HG02938 (cell line): Measurements from ENCODE around the gene MED6.
A peak's percentile ranks its signal among the peaks of the same experiment; 100 is the strongest.

ENCODE experiments used
- ATAC-seq: cut with Tn5 transposase; IDR thresholded peaks from one replicate; pipeline ENCODE4 v1.9.1; 2021; ENCODE audit warnings: mild to moderate bottlenecking, moderate library complexity; ENCODE audit not compliant: unreplicated experiment

Gene MED6, protein sequence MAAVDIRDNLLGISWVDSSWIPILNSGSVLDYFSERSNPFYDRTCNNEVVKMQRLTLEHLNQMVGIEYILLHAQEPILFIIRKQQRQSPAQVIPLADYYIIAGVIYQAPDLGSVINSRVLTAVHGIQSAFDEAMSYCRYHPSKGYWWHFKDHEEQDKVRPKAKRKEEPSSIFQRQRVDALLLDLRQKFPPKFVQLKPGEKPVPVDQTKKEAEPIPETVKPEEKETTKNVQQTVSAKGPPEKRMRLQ

DNA sequence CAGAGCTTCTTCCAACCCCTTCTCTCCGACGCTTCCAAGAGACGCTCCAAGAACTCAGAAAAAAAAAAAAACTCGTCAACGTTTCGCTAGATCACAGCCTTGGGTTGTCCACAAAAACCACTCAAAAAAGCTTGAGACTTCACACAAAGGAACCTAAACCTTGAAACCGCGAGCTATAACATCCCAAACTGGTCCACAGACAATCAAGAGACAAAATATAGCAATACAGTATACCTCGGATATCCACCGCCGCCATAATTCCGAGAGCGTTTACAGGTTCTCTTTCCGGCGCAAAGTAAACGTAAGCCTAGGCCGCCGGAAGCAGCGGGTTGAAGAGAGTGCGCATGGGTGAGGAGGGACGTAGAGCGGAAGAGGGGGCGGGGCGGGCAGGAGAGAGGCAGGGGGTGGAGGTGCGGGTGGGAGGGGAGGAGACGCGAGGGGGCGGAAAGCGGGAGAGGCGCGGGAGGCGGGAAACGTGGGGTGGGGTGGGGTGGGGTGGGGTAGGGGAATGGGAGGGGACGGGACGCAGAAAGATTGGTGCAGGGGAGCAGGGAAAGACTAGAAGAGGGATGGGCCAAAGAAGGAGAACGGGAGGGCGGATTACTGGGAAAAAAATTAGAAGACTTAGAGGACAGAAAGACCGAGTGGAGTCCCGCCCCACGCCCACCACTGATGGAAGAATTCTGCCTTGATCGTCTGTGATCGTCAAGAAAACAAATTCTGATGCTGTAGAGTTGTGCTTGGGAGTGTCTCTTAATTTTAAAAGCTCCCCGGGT lies at the start of gene MED6:
TSS of gene MED6 (minus strand) at position 274 of the 776 bp plus-strand sequence. CDS start at position 256, 18 bp downstream.
- ATAC-seq = peak; percentile 80

DNA sequence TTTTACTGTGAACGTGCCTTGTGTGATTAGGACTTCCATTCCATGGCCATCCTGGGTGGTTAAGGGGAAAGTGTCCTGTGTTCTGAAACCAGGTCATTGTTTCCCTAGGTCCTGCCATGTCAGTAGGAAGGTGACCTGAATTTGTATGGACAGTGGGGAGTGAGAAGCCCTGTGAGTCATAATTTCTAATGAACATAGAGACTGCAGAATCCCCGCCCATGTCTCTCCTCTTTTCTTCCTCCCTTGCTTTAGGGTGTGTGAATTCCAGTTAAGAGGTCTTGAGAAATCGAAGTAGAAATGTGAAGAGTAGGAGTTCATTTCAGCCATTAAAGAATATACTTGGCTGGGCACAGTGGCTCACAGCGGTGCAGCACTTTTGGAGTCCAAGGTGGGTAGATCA lies 49.3 kb upstream of the MED6 start:
- no peak for ATAC-seq

DNA sequence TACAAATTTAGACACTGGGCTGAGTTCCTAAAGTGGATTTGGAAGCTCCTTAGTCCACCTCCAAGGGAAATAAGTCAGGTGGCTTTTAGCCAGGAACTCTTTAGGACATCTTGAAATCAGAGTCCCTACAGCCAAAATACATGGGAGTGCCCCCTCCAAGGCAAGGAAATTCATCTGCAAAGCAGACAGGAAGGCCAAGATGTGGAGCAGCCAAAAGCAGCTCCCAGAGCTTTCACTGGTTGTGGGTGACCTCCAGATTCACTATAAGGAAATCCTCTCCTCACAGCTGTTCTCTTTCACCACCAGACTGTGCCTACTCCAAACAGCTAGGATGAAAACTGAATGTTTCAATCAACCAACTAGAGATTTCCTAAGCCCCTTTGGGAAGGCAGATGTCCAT lies 47.9 kb upstream of the MED6 start:
- no peak for ATAC-seq

DNA sequence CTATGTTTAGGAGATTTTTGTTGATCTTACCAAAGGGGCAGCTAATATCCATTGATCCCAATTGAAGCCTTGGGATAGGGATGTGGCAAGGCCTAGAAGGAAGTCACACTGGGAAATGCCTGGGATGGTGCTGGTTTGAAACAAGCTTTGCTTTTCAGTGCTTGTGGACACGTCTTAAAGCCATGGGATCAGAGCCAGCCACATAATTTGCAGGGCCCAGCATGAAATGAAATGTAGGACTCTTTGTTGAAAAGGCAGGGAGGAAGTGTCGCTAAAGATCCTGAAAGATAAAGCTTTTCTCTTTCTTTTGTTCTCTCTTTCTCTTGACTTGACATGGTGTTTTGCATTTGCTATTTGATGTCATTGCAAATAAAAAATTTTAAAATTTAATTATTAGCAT lies 46.2 kb upstream of the MED6 start:
- no peak for ATAC-seq

DNA sequence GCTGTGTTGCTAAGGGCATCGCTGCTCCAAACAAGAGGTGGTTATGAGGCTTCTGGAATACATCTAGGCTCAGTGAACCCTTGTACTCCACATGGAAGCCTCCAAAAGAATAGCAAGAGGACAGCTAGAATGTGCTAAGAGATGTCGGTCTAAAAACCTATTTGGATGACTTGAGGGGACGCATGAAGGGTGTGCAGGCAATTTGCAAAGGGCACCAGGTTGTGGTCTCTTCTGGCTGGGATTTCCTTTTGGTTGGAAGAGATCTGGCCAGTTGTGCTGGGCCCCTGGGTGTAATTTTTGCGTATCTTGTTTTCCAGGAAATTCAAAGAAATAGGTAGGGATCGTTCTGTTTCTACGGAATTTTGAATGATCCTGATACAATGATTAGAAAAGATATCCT lies 45.4 kb upstream of the MED6 start:
- no peak for ATAC-seq

DNA sequence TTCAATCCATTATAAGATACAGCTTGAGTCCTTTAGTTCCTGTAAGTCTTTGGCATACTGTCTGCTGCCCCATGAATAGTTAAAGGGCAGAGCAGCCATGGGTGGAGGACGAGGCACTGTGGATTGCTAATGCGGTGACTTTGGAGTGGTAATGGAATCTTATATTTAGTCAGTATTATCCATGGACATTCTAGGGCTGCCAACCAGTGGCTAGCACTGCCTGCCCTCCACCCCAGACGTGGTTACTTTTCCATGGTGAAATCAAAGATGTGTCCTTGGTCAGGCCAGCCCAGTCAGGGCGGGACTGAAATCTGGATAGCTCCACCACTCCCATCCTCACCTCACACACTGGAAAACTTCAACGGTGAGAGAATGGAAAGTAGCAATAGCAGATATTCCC lies 43.5 kb upstream of the MED6 start:
- no peak for ATAC-seq

DNA sequence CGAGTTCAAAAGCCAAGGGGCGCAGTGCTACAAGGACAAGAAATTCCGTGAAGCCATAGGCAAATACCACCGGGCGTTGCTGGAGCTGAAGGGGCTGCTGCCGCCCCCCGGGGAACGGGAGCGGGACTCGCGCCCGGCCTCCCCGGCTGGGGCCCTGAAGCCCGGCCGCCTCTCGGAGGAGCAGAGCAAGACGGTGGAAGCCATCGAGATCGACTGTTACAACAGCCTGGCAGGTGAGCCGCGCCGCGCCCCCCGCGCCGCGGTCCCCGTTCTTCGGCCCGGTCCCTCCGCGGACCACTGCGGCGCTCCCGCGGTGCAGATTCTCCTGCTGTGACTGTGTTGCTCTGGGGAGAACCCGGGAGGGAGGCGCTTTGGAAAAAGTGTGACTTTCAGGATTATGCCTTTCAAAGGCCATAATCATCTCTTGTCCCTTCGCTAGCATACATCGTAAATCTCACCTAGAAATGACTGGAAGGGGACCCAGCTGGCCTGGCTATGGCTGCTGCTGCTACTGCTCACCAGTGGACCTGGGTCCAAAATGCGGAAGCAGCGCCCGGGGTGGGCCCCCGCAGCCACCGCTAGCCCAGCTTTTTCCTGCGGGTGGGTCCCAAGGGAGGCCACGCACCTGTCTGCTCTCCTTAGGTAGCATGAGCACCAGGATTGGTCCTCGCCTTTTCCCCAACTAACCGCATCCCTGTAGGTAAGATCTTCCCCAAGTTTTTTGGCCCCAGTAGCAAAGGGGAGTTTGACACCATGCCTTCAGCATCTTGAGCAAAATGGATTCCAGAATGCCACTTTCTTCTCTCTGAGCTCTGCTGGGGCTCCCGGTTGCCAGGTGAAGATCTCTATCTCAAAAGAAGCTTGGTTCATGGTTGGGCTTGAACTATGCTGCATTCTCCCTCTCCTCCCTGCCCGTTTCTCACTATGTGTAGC lies 42.1 kb upstream of the MED6 start:
- no peak for ATAC-seq

DNA sequence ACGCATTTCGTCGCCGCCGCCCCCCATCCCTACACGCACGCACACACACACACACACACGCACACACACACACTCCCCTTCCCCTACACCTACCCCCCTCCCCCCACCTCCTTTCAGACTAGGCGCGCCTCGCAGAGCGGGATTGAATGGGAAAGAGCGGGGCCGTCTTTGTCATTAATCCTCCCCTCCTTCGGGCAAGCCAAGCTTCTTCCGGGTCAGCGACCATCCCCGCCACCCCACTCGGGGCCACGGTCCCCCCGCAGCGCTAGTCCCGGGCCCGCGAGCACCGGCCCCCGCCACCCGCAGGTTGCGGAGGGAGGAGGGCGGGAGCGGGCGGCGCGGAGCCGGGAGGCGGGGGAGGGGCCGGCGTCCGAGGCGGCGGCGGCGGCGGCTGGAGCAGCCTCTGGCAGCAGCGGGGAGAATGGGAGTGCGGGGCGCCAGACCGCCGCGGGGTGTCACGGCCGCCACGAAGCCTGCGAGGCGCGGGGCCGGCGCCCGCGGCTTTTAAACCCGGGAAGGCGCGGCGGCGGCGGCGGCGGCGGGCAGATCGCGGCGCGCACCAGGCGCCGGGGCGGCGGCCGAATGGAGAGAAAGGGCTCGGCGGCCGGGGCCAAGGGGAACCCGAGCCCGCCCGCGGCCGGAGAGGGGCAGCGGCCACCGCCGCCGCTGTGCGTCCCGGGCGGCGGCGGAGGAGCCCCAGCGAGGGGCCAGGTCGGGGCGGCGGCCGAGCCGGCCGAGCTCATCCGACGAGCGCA lies 41.3 kb upstream of the MED6 start, which contains the start of gene TTC9:
TSS of gene TTC9 (plus strand) at position 369 of the 755 bp plus-strand sequence. CDS start at position 583, 214 bp downstream.
- no peak for ATAC-seq

DNA sequence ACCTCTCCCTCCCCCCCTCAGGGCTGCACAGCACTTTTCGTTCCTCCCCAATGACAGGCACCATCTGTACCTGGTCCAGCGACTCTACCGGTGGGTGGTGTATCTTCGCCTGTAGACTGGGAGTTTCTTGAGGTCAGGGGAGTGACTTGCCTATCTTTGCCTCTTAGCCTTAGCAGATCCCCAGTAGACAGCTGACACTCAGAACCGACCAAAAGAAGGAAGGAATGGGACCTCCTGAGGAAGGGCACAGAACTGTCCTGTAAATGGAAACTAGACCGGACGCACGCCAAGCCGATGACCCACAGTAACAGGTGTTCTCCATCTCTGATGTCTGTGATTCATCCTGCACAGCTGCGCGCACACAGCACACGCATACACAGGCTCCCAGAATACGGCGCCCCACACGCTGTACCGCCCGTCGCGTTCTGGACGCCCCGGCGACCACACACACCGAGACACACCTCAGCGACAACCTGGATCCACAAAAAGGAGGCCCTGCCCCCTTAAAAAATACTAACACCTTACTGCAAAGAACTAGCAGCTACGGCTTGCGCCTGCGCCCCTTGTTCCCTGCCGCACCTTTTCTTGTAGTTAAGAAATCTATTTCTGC lies 40.6 kb upstream of the MED6 start:
- peak; percentile 50 for ATAC-seq

DNA sequence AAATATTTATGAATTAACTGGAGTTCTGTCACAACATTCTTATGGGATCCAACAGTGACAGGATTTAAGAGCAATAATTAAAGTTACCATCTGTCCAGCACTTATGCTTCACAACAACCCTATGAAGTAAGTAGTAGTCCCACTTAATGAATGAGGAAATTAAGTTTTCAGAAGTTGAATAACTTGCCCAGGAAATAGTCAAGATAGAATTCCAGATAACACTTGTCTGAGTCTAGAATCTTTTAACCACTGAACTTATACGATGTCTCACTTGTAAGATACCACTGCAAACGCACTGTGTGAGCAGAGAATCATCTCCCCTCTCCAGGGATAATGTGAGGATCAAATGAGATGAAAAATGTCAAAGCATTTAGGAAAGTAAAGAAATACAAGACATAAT lies 38.0 kb upstream of the MED6 start:
- ATAC-seq = no peak

DNA sequence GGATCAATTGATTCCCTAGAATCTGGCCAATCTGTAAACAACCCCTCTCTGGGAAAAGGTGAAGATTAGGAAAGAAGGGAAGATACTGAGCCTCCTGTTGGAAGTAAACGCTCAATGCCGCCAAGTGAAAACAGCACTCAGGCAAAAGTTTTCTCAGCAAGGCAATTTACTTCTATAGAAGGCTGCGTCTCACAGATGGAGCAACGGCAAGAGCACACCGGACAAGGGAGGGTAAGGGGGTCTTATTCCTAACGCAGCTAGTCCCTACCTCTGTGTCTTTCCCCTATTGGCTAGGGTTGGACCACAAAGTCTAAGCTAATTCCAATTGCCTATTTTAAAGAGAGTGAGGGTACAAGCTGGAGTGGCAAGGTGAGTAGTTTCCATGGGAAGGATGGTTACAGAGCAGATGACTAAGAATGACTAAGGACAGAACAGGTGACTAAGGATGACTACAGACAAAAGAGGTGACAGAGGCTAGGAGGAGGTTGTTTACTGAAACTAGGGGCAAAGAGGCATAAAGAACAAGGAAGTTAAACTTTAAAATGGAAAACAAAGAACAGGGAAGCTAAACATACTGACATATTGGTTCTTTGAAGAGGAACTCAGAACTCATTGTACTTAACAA lies 35.6 kb upstream of the MED6 start:
- ATAC-seq = no peak

DNA sequence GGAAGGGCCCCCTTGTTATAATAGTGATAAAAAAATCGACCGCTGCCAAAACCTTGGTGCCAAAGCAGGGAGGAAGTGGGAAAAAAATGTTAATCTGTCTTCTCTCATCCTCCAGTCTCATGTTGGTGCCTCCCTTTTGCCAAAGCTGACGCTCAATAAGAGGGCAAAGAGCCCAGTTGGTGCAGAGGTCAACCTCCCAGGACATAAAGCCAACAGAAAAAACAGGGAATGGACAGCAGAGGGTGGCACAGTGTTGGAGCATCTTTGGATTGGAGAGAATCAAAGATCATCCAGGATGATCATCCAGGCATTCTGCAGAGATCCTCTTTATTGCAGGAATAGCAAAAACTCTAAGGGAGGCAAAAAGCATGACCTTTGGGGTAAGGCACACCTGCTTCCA lies 31.5 kb upstream of the MED6 start:
- no peak for ATAC-seq

DNA sequence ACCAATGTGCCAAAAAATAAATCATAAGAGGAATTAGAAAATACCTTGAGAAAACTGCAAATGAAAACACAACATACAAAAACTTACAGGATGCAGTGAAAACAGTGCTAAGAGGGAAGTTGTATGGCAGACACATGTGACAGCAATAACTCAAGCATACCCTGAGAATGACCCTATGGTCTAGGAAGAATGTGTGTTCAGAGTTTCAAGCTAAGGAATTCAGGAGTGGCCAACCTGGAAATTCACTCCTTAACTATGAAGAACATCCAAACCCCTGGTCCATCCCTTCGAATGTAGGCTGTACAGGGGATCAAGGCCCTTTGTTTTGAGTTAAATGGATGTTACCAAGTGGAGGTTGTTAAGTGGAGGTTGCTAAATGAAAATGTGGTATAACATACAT lies 24.5 kb upstream of the MED6 start:
- no peak for ATAC-seq

DNA sequence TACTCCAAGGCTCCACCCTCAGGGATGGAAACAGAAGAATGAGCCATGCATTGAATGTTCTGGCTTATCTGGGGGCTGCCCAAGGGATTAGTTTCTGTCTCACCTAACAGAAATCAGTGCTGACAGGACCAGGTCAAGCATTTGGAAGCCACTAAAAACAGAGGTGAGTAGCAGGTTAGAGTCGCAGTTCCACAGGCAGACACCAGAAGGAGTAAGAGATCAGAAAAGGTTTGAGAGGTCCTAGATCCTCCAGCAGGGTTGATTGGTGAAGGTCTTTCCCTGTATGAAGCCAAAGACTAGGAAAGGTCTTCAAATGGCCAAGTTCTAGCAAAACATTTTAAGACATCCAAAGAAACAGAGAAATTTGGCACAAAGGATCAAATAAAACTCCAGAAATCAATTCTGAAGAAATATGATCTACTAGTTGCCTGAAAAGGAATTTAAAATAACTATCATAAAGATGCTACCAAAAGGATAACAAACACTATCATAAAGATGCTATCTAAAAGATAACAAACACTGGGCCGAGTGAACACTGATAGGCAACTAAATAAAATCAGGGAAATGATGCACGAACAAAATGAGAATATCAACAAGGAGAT lies 21.8 kb upstream of the MED6 start:
- no peak for ATAC-seq

DNA sequence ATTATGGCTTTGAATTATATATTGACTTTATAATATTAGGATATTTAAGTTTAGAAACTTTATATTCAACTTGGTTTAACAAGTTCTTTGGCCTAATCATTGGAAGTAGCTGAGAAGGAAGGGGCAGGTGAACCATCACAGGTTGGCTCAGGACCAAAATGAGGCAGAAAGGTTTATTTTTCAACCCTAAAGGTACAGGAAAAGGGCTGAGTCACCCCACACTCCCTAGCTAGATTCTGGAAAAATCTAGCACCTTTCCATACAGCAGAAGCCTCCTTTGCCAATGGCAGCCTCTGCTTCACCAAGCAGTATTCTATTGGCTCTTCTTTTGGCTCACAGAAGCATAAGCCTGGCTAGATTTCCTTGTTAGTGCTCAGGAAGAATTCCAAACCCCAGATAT lies 19.3 kb upstream of the MED6 start:
- no peak for ATAC-seq

DNA sequence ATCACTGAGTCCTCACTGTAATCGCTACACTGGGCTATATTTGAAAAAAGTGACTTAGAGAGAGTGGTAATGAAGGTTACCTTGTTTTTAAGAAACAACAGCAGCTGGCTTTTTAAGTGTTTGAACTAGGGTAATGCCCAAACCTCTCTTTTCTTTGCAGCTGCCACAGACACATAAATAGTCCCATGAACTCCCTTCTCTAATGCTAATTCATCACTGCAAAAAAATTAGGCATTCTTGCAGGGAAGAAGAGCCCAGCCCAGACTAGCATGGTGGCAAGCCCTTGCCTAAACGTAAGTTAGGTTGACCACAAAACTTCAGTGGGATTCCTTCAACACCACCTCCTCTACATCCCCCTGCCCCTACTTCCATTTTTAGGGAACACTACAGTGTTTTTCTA lies 17.9 kb upstream of the MED6 start:
- ATAC-seq = no peak

DNA sequence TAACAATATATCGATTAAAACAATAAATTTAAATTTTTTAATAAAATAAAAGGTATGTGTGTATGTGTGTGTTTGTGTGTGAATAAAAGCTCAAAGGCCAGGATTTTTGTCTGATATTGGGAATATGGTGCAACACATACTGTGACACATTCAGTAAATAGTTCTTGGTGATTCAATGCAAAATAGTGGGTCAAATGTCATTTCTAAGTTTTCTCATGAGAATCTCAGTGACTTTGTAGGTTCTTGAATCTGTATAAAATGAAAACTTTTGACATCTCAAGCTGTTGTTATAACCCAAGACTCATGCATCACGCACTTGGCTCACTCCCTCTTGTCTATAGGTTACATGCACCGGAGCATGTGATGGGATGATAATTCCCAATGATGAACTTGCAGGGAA lies 16.2 kb upstream of the MED6 start:
- ATAC-seq = no peak

DNA sequence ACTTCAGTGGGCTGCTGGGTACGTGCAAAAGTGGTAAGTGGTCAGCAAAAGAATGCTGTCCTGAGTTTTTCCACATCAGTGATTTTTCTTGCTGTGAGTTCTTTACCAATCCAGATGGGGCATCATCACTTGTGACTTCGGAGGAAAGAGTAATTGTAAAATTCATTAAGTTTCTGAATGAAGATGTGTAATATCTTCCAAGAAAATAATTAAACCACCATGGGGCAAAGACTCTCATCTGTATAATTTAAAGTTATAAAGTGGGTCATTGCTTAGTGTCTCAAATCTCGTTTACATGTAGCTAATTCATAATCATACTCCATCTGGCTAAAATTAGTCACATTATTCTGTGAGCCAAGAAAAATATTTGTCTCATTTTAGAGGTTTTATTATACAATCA lies 10.8 kb upstream of the MED6 start:
- ATAC-seq = no peak

DNA sequence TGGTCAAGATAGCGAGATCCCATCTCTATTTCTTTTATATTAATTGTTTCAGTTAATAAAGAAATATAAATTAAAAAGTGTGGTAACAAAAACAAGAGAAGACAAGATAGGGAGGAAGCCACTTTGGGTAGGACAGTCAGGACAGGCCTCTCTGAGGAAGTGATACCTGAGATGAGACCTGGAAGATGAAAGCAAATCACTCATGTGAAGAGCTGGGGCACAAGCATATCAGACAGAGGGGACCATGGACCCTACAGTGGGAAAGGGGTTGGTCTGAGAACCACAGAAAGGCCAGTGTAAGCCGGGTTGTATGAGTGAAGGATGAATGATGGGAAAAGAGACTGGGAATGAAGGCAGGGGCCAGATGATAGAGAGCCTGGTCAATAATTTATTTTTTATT lies 1.8 kb upstream of the MED6 start:
- no peak for ATAC-seq
